WERI-Rb-1 (cell line): ENCODE results near the gene TRPM3.

ENCODE experiments used
- DNase-seq: peaks from one replicate; pipeline ENCODE4 v3.0.0-alpha.2; 2020
- H3K27ac ChIP-seq: fragments of 250-450 bp; sonication (Bioruptor Pico); 2 replicates; pipeline ENCODE4 v1.5.1; 2020; ENCODE audit warnings: mild to moderate bottlenecking, moderate library complexity
- H3K27me3 ChIP-seq: fragments of 250-450 bp; sonication (Bioruptor Pico); 2 replicates; pipeline ENCODE4 v1.5.1; 2021; ENCODE audit warnings: mild to moderate bottlenecking, low read depth, moderate library complexity; ENCODE audit not compliant: insufficient read depth, severe bottlenecking
- H3K36me3 ChIP-seq: fragments of 250-450 bp; sonication (Bioruptor Pico); 2 replicates; pipeline ENCODE4 v1.5.1; 2020; ENCODE audit warnings: mild to moderate bottlenecking, moderate library complexity
- H3K4me3 ChIP-seq: 2 replicates; pipeline ENCODE4 v1.5.1; 2011; ENCODE audit warnings: low read depth, mild to moderate bottlenecking, control low read depth, low read length
- H3K9me3 ChIP-seq: fragments of 250-450 bp; sonication (Bioruptor Pico); 2 replicates; pipeline ENCODE4 v1.5.1; 2021; ENCODE audit warnings: mild to moderate bottlenecking, moderate library complexity; ENCODE audit not compliant: severe bottlenecking
- CTCF ChIP-seq: IDR thresholded peaks from 2 replicates; pipeline ENCODE4 v1.5.1; 2011; ENCODE audit warnings: low read depth, mild to moderate bottlenecking, control low read depth, inconsistent platforms, low read length

Gene TRPM3

GRCh38 chr9:70610287-70610644, 511.2 kb downstream of the TRPM3 start:
- H3K27me3 ChIP-seq, result no peaks in the 10 kb centered on the region
- H3K4me3 ChIP-seq, result no peak overlapping the region
- no peak for DNase-seq
- no peaks in the 10 kb centered on the region for H3K36me3 ChIP-seq
- no peaks in the 10 kb centered on the region for H3K9me3 ChIP-seq
- no peak overlapping the region for H3K27ac ChIP-seq
- TF ChIP-seq CTCF, result no peak

- Histone ChIP-seq H3K4me3 (no peak overlapping the region), H3K9me3 (no peaks in the 10 kb centered on the region), H3K27ac (no peak overlapping the region), H3K36me3 (no peaks in the 10 kb centered on the region), H3K27me3 (no peaks in the 10 kb centered on the region)
- TF ChIP-seq CTCF, result no peak
- no peak for DNase-seq
Measured at GRCh38 chr9:70609542-70610286, 511.7 kb downstream of the TRPM3 start.

GRCh38 chr9:70609011-70609410, 512.4 kb downstream of the TRPM3 start:
- Histone ChIP-seq H3K27ac (no peak overlapping the region), H3K27me3 (no peaks in the 10 kb centered on the region), H3K36me3 (no peaks in the 10 kb centered on the region), H3K9me3 (no peaks in the 10 kb centered on the region), H3K4me3 (no peak overlapping the region)
- no peak for TF ChIP-seq CTCF
- no peak for DNase-seq

- no peak for TF ChIP-seq CTCF
- Histone ChIP-seq H3K36me3 (no peaks in the 10 kb centered on the region), H3K27me3 (no peaks in the 10 kb centered on the region), H3K27ac (no peak overlapping the region), H3K4me3 (no peak overlapping the region), H3K9me3 (no peaks in the 10 kb centered on the region)
- DNase-seq, result no peak
Measured at GRCh38 chr9:70607926-70608325, 513.5 kb downstream of the TRPM3 start.

- DNase-seq, result no peak
- Histone ChIP-seq H3K9me3 (no peaks in the 10 kb centered on the region), H3K36me3 (no peaks in the 10 kb centered on the region), H3K27me3 (no peaks in the 10 kb centered on the region), H3K27ac (no peak overlapping the region), H3K4me3 (no peak overlapping the region)
- no peak for TF ChIP-seq CTCF
Measured at GRCh38 chr9:70607329-70607728, 514.1 kb downstream of the TRPM3 start.

- no peak for DNase-seq
- no peak overlapping the region for H3K4me3 ChIP-seq
- TF ChIP-seq CTCF, result no peak
- no peaks in the 10 kb centered on the region for H3K36me3 ChIP-seq
- no peak overlapping the region for H3K27ac ChIP-seq
- H3K27me3 ChIP-seq, result no peaks in the 10 kb centered on the region
- H3K9me3 ChIP-seq, result no peaks in the 10 kb centered on the region
Measured at GRCh38 chr9:70603020-70603411, 518.4 kb downstream of the TRPM3 start.
